Tibial nerve (tissue), 3 donors: ENCODE measurements around the gene LRRC15.

Source experiments
- POLR2A ChIP-seq, 2 donors: fragments of 450-650 bp; IDR thresholded peaks; one replicate each; pipeline ENCODE4 v1.6.1; 2017; ENCODE audit warnings: antibody characterized with exemption in 2 of 2, mild to moderate bottlenecking in 2 of 2, moderate library complexity in 2 of 2
- TF ChIP-seq, protein P1 (sequence below), 5 experiments: fragments of 200-600 bp in 3 of 5; fragments of 450-650 bp in 2 of 5; sonication (generic) in 3 of 5; IDR thresholded peaks; one replicate each; pipeline ENCODE4 v1.5.1; 2016 to 2019; ENCODE audit warnings: antibody characterized with exemption in 5 of 5, mild to moderate bottlenecking in 3 of 5, moderate library complexity in 2 of 5

- TF ChIP-seq, protein P1, sequence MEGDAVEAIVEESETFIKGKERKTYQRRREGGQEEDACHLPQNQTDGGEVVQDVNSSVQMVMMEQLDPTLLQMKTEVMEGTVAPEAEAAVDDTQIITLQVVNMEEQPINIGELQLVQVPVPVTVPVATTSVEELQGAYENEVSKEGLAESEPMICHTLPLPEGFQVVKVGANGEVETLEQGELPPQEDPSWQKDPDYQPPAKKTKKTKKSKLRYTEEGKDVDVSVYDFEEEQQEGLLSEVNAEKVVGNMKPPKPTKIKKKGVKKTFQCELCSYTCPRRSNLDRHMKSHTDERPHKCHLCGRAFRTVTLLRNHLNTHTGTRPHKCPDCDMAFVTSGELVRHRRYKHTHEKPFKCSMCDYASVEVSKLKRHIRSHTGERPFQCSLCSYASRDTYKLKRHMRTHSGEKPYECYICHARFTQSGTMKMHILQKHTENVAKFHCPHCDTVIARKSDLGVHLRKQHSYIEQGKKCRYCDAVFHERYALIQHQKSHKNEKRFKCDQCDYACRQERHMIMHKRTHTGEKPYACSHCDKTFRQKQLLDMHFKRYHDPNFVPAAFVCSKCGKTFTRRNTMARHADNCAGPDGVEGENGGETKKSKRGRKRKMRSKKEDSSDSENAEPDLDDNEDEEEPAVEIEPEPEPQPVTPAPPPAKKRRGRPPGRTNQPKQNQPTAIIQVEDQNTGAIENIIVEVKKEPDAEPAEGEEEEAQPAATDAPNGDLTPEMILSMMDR (IDR thresholded peaks at IDR 0.05), result no peak
- no peak for TF ChIP-seq POLR2A (IDR thresholded peaks at IDR 0.05)
Measured at GRCh38 chr3:194354315-194354714, 15.2 kb downstream of the LRRC15 start.
